ENCODE data around the gene RHOBTB3. TPM values are rescaled to one million over a fixed set of nuclear protein-coding genes. Genes with fewer than 3 reads are reported as not detected.

RHOBTB3 gene
- total and polyA plus RNA-seq, 10 of the 15 experiments (the other 5 are each of a cell fraction or from before 2014, with no cell fraction given) = 3.6 to 42.8 (median 8.4) TPM

DNA sequence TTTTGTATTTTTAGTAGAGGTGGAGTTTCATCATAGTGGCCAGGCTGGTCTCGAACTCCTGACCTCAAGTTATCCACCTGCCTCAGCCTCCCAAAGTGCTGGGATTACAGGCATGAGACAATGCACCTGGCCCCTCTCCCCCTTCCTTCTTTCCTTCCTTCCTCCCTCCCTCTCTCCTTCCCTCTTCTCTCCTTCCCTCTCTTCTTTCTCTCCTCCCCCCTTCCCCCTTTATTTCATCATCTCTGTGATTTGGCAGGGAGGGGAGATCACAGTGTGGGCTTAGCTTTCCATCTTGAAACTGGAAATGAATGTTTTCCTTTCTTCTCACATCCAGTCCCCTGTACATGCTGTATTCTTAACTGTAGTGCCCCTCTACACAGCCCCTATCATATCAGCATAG is 12.7 kb downstream of the RHOBTB3 start:
- Histone ChIP-seq H3K4me3 (no peak overlapping the region), H3K36me3 (ENCODE audit: control insufficient read depth in 2 of 2, insufficient read depth in 2 of 2, low read length in 1 of 2) (peaks cover 1 to 2% of the 10 kb centered on the region in 2 experiments; a peak in 2 of 4 replicates), H2AFZ (ENCODE audit: control insufficient read depth, low read depth, low read length) (no peak overlapping the region), H3K9me3 (replicated peaks; ENCODE audit: control insufficient read depth, insufficient read depth, low read length) (no peaks in the 10 kb centered on the region; the same call in 2 of the 3 replicates), H3K4me1 (ENCODE audit: control insufficient read depth, insufficient read depth, low read length) (no peaks in the 10 kb centered on the region), H3K79me2 (ENCODE audit: control insufficient read depth, insufficient read depth, low read length) (no peaks in the 10 kb centered on the region), H4K20me1 (ENCODE audit: control insufficient read depth, insufficient read depth) (no peaks in the 10 kb centered on the region), H3K27ac (ENCODE audit: control insufficient read depth, insufficient read depth) (no peak overlapping the region), H3K4me2 (ENCODE audit: control insufficient read depth, insufficient read depth) (no peak overlapping the region), H3K9ac (ENCODE audit: control insufficient read depth, insufficient read depth, low read length) (no peak overlapping the region), H3K27me3 (replicated peaks in 1 of 2; ENCODE audit: control insufficient read depth in 2 of 2, insufficient read depth in 2 of 2, low read length in 1 of 2) (no peaks in the 10 kb centered on the region)
- no peak for FAIRE-seq
- in situ Hi-C loops (cut with MboI) = no loop called here
- BruUV-seq (replicated peaks) = no TSS peak
- no peak for DNase-seq (ENCODE audit: low read depth, low spot score)
- ChIA-PET SMC1A (ENCODE audit: uncharacterized antibody, unreplicated experiment) (interaction anchor here (1.8 to 4.8 kb wide), 2 partner anchors 10 to 18 kb away, joined by 4 to 33 read pairs; partner anchors contain the start of gene RHOBTB3), CTCF (no interaction called here), POLR2A (interaction anchor here (0.6 kb wide), 3 partner anchors 38 to 1056 kb away, joined by 3 to 7 read pairs (median 4); no protein-coding TSS in a partner anchor), RAD21 (ENCODE audit: unreplicated experiment) (interaction anchor here (0.6 to 1.1 kb wide), 2 partner anchors 79 to 406 kb away, joined by 3 read pairs; no protein-coding TSS in a partner anchor)
- TF ChIP-seq KAT2A (conservative IDR thresholded peaks at IDR 0.05; ENCODE audit: control insufficient read depth, low read depth, low read length) (no peak), ZBED1 (IDR thresholded peaks at IDR 0.05; ENCODE audit: borderline replicate concordance) (no peak), MEF2B (IDR thresholded peaks at IDR 0.05; ENCODE audit: partially characterized antibody, poor library complexity, severe bottlenecking) (no peak), BHLHE40 (IDR thresholded peaks at IDR 0.05; ENCODE audit: borderline replicate concordance in 1 of 2, low read depth in 2 of 2, low read length in 1 of 2) (no peak), NR2F1 (conservative IDR thresholded peaks at IDR 0.05) (no peak)
- TF ChIP-seq, protein P1, sequence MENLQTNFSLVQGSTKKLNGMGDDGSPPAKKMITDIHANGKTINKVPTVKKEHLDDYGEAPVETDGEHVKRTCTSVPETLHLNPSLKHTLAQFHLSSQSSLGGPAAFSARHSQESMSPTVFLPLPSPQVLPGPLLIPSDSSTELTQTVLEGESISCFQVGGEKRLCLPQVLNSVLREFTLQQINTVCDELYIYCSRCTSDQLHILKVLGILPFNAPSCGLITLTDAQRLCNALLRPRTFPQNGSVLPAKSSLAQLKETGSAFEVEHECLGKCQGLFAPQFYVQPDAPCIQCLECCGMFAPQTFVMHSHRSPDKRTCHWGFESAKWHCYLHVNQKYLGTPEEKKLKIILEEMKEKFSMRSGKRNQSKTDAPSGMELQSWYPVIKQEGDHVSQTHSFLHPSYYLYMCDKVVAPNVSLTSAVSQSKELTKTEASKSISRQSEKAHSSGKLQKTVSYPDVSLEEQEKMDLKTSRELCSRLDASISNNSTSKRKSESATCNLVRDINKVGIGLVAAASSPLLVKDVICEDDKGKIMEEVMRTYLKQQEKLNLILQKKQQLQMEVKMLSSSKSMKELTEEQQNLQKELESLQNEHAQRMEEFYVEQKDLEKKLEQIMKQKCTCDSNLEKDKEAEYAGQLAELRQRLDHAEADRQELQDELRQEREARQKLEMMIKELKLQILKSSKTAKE (IDR thresholded peaks at IDR 0.05; ENCODE audit: low read depth, poor library complexity, severe bottlenecking) = no peak
- TF ChIP-seq, protein P2, sequence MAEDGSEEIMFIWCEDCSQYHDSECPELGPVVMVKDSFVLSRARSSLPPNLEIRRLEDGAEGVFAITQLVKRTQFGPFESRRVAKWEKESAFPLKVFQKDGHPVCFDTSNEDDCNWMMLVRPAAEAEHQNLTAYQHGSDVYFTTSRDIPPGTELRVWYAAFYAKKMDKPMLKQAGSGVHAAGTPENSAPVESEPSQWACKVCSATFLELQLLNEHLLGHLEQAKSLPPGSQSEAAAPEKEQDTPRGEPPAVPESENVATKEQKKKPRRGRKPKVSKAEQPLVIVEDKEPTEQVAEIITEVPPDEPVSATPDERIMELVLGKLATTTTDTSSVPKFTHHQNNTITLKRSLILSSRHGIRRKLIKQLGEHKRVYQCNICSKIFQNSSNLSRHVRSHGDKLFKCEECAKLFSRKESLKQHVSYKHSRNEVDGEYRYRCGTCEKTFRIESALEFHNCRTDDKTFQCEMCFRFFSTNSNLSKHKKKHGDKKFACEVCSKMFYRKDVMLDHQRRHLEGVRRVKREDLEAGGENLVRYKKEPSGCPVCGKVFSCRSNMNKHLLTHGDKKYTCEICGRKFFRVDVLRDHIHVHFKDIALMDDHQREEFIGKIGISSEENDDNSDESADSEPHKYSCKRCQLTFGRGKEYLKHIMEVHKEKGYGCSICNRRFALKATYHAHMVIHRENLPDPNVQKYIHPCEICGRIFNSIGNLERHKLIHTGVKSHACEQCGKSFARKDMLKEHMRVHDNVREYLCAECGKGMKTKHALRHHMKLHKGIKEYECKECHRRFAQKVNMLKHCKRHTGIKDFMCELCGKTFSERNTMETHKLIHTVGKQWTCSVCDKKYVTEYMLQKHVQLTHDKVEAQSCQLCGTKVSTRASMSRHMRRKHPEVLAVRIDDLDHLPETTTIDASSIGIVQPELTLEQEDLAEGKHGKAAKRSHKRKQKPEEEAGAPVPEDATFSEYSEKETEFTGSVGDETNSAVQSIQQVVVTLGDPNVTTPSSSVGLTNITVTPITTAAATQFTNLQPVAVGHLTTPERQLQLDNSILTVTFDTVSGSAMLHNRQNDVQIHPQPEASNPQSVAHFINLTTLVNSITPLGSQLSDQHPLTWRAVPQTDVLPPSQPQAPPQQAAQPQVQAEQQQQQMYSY (CRISPR knock-in tag; IDR thresholded peaks at IDR 0.05) = no peak
- TF ChIP-seq, protein P3, sequence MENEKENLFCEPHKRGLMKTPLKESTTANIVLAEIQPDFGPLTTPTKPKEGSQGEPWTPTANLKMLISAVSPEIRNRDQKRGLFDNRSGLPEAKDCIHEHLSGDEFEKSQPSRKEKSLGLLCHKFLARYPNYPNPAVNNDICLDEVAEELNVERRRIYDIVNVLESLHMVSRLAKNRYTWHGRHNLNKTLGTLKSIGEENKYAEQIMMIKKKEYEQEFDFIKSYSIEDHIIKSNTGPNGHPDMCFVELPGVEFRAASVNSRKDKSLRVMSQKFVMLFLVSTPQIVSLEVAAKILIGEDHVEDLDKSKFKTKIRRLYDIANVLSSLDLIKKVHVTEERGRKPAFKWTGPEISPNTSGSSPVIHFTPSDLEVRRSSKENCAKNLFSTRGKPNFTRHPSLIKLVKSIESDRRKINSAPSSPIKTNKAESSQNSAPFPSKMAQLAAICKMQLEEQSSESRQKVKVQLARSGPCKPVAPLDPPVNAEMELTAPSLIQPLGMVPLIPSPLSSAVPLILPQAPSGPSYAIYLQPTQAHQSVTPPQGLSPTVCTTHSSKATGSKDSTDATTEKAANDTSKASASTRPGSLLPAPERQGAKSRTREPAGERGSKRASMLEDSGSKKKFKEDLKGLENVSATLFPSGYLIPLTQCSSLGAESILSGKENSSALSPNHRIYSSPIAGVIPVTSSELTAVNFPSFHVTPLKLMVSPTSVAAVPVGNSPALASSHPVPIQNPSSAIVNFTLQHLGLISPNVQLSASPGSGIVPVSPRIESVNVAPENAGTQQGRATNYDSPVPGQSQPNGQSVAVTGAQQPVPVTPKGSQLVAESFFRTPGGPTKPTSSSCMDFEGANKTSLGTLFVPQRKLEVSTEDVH (IDR thresholded peaks at IDR 0.05; ENCODE audit: low read depth, partially characterized antibody) = no peak
- TF ChIP-seq, protein P4, sequence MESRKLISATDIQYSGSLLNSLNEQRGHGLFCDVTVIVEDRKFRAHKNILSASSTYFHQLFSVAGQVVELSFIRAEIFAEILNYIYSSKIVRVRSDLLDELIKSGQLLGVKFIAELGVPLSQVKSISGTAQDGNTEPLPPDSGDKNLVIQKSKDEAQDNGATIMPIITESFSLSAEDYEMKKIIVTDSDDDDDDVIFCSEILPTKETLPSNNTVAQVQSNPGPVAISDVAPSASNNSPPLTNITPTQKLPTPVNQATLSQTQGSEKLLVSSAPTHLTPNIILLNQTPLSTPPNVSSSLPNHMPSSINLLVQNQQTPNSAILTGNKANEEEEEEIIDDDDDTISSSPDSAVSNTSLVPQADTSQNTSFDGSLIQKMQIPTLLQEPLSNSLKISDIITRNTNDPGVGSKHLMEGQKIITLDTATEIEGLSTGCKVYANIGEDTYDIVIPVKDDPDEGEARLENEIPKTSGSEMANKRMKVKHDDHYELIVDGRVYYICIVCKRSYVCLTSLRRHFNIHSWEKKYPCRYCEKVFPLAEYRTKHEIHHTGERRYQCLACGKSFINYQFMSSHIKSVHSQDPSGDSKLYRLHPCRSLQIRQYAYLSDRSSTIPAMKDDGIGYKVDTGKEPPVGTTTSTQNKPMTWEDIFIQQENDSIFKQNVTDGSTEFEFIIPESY (IDR thresholded peaks at IDR 0.05) = no peak
- 0% methylated on average over 1 of the region's 1 CpG for WGBS (ENCODE audit: insufficient coverage, insufficient replicate concordance, low lambda C conversion rate, missing lambda C conversion rate)
- ATAC-seq = no peak
- intact Hi-C loops (cut with micrococcal nuclease; ENCODE audit: unreplicated experiment) = no loop called here
